LNCaP clone FGC (cell line): ENCODE results near the gene MDN1.
"Not testable (repeated sequence)": the region's sequence is repeated elsewhere in the genome, so short reads cannot be mapped to it uniquely, and the experiment has no call there.

Experiments used
- DNase-seq: peaks from one replicate; pipeline ENCODE4 v3.0.0-alpha.2; 2011; ENCODE audit warnings: low read depth
- H3K4me3 ChIP-seq: 2 replicates; pipeline ENCODE4 v1.5.1; 2011; ENCODE audit warnings: mild to moderate bottlenecking, low read depth, low read length, control low read depth
- TF ChIP-seq, protein P1 (sequence below): IDR thresholded peaks from 2 replicates; pipeline ENCODE4 v1.5.1; 2012; ENCODE audit warnings: mild to moderate bottlenecking; ENCODE audit not compliant: control insufficient read depth, insufficient read depth; ENCODE audit errors: extremely low read depth

MDN1 gene

DNA sequence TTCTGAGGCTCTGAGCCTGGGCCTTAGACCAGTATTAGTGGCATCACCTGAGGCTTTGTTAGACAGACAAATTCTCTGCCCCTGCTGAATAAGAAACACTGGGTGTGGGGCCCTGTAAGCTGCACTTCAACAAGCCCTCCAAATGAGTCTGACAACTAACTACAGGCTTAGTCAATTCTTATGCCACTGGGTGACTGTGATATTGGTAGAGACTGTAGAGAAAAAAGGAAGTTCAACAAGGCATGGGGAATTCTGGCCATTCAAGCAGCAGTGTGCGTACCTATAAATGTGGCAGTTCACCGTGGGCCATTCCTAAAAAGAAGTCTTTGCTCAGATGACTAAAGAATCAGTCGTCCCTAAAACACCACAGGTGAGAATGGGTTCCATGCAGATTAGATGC, 82.7 kb downstream of the MDN1 start:
- TF ChIP-seq, protein P1, sequence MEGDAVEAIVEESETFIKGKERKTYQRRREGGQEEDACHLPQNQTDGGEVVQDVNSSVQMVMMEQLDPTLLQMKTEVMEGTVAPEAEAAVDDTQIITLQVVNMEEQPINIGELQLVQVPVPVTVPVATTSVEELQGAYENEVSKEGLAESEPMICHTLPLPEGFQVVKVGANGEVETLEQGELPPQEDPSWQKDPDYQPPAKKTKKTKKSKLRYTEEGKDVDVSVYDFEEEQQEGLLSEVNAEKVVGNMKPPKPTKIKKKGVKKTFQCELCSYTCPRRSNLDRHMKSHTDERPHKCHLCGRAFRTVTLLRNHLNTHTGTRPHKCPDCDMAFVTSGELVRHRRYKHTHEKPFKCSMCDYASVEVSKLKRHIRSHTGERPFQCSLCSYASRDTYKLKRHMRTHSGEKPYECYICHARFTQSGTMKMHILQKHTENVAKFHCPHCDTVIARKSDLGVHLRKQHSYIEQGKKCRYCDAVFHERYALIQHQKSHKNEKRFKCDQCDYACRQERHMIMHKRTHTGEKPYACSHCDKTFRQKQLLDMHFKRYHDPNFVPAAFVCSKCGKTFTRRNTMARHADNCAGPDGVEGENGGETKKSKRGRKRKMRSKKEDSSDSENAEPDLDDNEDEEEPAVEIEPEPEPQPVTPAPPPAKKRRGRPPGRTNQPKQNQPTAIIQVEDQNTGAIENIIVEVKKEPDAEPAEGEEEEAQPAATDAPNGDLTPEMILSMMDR, result no peak
- H3K4me3 ChIP-seq, result no peak overlapping the region
- no peak for DNase-seq

DNA sequence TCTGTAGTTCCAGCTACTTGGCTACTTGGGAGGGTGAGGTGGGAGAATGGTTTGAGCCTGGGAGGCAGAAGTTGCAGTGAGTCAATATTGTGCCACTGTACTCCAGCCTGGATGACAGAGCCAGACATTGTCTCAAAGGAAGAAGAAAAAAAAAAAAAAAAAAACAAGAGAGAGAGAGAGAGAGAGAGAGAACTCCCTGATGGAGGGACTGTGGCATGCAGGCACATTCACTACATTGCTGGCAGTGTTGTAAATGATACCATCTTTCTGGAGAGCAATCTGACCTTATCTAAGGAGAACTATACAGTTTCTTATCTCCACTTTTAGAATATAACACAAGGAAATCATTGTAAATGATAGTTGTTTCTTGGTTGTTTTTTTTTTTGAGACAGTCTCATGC, 85.1 kb downstream of the MDN1 start:
- DNase-seq, result no peak
- no peak overlapping the region for H3K4me3 ChIP-seq
- TF ChIP-seq, protein P1, result no peak

DNA sequence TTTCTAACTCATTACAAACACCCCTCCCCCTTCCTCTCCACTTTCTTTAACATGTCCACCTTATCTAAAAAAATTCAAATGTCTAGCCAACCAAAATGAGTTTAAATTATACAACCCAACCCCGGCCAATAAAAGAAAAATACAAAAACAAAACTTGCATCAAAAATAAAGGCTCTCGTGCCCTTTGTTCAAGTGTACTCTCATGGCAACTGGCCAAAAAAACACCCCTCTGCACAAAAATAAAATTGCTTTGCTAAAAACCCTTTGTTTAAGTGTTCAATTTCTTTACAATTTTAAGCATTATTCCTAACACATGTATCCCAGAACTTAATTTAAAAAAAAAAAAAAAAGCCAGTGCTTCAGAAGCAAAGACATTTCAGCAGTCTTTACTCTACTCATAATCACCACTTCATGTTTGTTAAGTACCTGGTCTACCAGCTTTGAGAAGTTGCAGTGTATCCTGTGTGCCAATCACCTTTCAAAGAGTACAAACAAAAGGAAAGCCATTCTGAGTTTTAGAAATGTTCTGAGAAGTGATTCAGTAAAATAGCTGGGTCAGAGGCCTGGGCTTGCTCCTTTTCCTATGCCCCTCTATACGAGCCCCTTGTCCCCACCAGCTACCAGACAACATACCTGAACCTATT, 87.5 kb downstream of the MDN1 start:
- H3K4me3 ChIP-seq, result no peak overlapping the region
- TF ChIP-seq, protein P1, result no peak
- no peak for DNase-seq

DNA sequence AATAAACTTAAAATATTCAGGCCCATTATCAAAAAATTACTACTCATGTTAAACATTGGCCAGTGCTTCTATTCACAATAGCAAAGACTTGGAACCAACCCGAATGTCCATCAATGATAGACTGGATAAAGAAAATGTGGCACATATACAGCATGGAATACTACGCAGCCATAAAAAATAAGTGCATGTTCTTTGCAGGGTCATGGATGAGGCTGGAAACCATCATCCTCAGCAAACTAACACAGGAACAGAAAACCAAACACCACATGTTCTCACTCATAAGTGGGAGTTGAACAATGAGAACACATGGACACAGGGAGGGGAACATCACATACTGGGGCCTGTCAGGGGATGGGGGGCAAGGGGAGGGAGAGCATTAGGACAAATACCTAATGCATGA, 88.3 kb downstream of the MDN1 start:
- not testable (repeated sequence) for DNase-seq, H3K4me3 ChIP-seq

DNA sequence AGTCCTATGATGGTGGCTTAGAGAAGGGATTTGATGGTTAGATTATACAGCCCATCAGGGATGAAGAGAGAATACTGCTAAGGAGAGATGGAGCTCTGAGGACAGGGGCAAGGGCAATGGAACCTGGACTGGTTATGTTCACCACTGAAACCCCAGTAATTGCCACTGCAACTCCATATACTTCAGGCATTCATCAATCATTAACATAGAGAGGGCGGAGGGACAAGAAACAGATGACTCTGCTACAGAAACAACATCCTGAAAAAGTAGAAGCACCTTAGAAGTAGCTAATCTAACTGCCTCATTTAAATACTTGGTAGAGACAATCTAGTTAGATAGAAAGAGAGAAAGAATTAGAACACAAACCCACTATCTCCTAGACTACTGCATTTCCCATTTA, 89.8 kb downstream of the MDN1 start:
- TF ChIP-seq, protein P1, result no peak
- no peak for DNase-seq
- no peak overlapping the region for H3K4me3 ChIP-seq

DNA sequence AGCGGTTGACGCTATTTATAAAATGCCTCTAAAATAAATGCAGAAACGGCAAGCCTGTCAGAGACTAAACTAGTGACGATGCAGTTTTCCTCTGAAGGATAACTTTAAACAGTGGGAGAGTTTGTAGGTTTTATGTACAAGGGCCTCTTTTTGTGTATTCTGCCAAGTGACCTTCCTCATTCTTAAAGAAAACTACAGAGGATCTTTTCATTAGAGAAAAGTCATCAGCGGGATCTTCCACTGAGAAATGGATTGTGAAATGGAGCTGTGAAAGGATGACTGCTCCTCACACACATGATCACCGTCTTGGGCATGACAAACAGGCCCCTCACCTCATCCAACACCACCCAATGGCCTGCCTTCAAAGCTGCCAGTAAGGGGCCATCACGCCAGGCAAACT, 92.1 kb downstream of the MDN1 start:
- TF ChIP-seq, protein P1, result no peak
- no peak overlapping the region for H3K4me3 ChIP-seq
- no peak for DNase-seq

DNA sequence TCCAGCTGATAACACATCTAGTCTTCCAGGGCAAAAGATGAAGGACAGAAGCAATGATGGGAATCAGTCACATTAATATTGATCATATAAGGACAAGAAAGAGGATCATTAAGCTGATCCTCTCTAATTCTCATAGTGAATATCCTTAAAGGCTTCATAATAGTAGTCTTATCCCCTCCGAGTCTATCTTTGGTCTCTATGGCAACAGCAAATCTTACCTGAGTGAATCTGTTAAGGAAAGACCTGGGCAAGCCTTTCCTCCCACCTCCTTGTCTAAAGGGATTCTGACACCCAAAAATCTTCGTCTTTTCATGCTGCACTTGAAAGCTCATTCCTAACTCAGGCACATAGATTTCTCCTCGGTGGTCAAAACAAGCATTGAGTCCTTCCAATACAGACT, 94.6 kb downstream of the MDN1 start:
- no peak for DNase-seq
- no peak overlapping the region for H3K4me3 ChIP-seq
- TF ChIP-seq, protein P1, result no peak
